Measurements from ENCODE around the gene DCD. TPM values are rescaled to one million over a fixed set of nuclear protein-coding genes. Genes with fewer than 3 reads are reported as not detected.
A peak's percentile ranks its signal among the peaks of the same experiment; 100 is the strongest.

DCD gene
- total and polyA plus RNA-seq, 2 of the 8 experiments (the other 6 are each of a cell fraction or from before 2014, with no cell fraction given): not detected

- H2AK5ac ChIP-seq (ENCODE audit: low read depth, low read length): no peak overlapping the region
- no peak overlapping the region for H2BK15ac ChIP-seq (ENCODE audit: low read length)
- no peak overlapping the region for H3K18ac ChIP-seq (ENCODE audit: extremely low read depth, low read length)
- no peak overlapping the region for H3K4me2 ChIP-seq (ENCODE audit: insufficient read depth in 1 of 2, low read depth in 2 of 2, low read length in 2 of 2)
- H3K14ac ChIP-seq (ENCODE audit: insufficient read length): no peak overlapping the region
- no peak overlapping the region for H2BK5ac ChIP-seq (ENCODE audit: low read depth, low read length)
- no peak overlapping the region for H3K4ac ChIP-seq (replicated peaks; ENCODE audit: insufficient read length, low read depth, low read length)
- H3K79me1 ChIP-seq (ENCODE audit: low read depth, low read length): no peaks in the 10 kb centered on the region
- no peak overlapping the region for H2BK12ac ChIP-seq (ENCODE audit: low read depth, low read length)
- ChIA-PET CTCF (ENCODE audit: partially characterized antibody) (interaction anchor here (0.9 to 6.8 kb wide), 21 partner anchors 7 to 128 kb away, joined by 3 to 48 read pairs (median 4); no protein-coding TSS in a partner anchor), POLR2A (ENCODE audit: partially characterized antibody) (no interaction called here)
- no peaks in the 10 kb centered on the region for H3K4me1 ChIP-seq (replicated peaks in 1 of 4; ENCODE audit: control insufficient read depth in 3 of 4, insufficient read depth in 4 of 4, low read length in 3 of 4)
- no peak overlapping the region for H2AFZ ChIP-seq (ENCODE audit: low read length)
- TF ChIP-seq NANOG (IDR thresholded peaks at IDR 0.05; ENCODE audit: insufficient read depth, low read depth, low read length, poor library complexity, severe bottlenecking) (no peak), RAD21 (IDR thresholded peaks at IDR 0.05 in 1 of 2, conservative IDR thresholded peaks at IDR 0.05 in 1 of 2; ENCODE audit: low read depth in 2 of 2, low read length in 2 of 2) (peak; percentile 64 to 76)
- TF ChIP-seq, protein P1, sequence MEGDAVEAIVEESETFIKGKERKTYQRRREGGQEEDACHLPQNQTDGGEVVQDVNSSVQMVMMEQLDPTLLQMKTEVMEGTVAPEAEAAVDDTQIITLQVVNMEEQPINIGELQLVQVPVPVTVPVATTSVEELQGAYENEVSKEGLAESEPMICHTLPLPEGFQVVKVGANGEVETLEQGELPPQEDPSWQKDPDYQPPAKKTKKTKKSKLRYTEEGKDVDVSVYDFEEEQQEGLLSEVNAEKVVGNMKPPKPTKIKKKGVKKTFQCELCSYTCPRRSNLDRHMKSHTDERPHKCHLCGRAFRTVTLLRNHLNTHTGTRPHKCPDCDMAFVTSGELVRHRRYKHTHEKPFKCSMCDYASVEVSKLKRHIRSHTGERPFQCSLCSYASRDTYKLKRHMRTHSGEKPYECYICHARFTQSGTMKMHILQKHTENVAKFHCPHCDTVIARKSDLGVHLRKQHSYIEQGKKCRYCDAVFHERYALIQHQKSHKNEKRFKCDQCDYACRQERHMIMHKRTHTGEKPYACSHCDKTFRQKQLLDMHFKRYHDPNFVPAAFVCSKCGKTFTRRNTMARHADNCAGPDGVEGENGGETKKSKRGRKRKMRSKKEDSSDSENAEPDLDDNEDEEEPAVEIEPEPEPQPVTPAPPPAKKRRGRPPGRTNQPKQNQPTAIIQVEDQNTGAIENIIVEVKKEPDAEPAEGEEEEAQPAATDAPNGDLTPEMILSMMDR (IDR thresholded peaks at IDR 0.05; ENCODE audit: control extremely low read depth in 1 of 3, insufficient read depth in 1 of 3, low read depth in 1 of 3, low read length in 3 of 3): peak; percentile 73 to 86 (median 82)
- H3K23me2 ChIP-seq (ENCODE audit: low read depth, low read length): no peaks in the 10 kb centered on the region
- FAIRE-seq: peak; percentile 92
- peak in 1 of 2 experiments; percentile 72 for DNase-seq (ENCODE audit: low read depth in 1 of 2, low spot score in 2 of 2)
- no peak overlapping the region for H3K9ac ChIP-seq (replicated peaks in 1 of 4; ENCODE audit: extremely low read depth in 1 of 4, low read depth in 3 of 4, low read length in 3 of 4)
- no peak overlapping the region for H2BK120ac ChIP-seq (replicated peaks; ENCODE audit: low read depth, low read length)
- WGBS, 2 experiments (ENCODE audit: extremely low coverage in 1 of 2, insufficient coverage in 1 of 2, insufficient read length in 1 of 2, insufficient replicate concordance in 2 of 2, low coverage in 1 of 2, low lambda C conversion rate in 2 of 2, missing lambda C conversion rate in 1 of 2): 33% methylated on average over 8 of the region's 8 CpGs; no CpG with 5 or more reads in 1 of the 2 experiments
- H4K8ac ChIP-seq (ENCODE audit: extremely low read depth, insufficient read depth, low read length): no peak overlapping the region
- no peak overlapping the region for H2BK20ac ChIP-seq (ENCODE audit: low read length)
- no peak overlapping the region for H4K91ac ChIP-seq (replicated peaks; ENCODE audit: insufficient read length, low read length)
- no peaks in the 10 kb centered on the region for H3K79me2 ChIP-seq (ENCODE audit: control insufficient read depth in 1 of 2, insufficient read depth in 2 of 2, low read length in 2 of 2)
- no peaks in the 10 kb centered on the region for H4K20me1 ChIP-seq (replicated peaks in 1 of 2; ENCODE audit: control insufficient read depth in 1 of 2, insufficient read depth in 2 of 2, low read length in 2 of 2)
- H3K9me3 ChIP-seq (ENCODE audit: insufficient read depth in 2 of 2, low read depth in 1 of 2, low read length in 1 of 2): no peaks in the 10 kb centered on the region
- H3K27ac ChIP-seq (ENCODE audit: low read depth, low read length): no peak overlapping the region
- H3K27me3 ChIP-seq (replicated peaks in 1 of 4; ENCODE audit: control insufficient read depth in 3 of 4, extremely low read depth in 1 of 4, insufficient read depth in 3 of 4, low read length in 3 of 4): peaks cover 0 to 8% (median 2%) of the 10 kb centered on the region in 4 experiments; a peak in 3 of 7 replicates
- H3K23ac ChIP-seq (ENCODE audit: insufficient read length): no peak overlapping the region
- no peak overlapping the region for H3K4me3 ChIP-seq (ENCODE audit: extremely low read depth in 1 of 4, insufficient read depth in 2 of 4, low read depth in 3 of 4, low read length in 4 of 4)
- H4K5ac ChIP-seq (ENCODE audit: insufficient read length, low read depth, low read length): no peak overlapping the region
- H3K36me3 ChIP-seq (ENCODE audit: control insufficient read depth in 2 of 4, insufficient read depth in 4 of 4, low read length in 3 of 4): no peaks in the 10 kb centered on the region
- H3K56ac ChIP-seq (replicated peaks; ENCODE audit: insufficient read length, low read depth, low read length): no peak overlapping the region
Observed at GRCh38 chr12:54603173-54603814, 44.9 kb downstream of the DCD start.
